Measurements from ENCODE around the gene SLC25A13. TPM values are rescaled to one million over a fixed set of nuclear protein-coding genes. Genes with fewer than 3 reads are reported as not detected.

The SLC25A13 gene
- total RNA-seq, 1 experiment from 2014 or later: 71.7 TPM

DNA sequence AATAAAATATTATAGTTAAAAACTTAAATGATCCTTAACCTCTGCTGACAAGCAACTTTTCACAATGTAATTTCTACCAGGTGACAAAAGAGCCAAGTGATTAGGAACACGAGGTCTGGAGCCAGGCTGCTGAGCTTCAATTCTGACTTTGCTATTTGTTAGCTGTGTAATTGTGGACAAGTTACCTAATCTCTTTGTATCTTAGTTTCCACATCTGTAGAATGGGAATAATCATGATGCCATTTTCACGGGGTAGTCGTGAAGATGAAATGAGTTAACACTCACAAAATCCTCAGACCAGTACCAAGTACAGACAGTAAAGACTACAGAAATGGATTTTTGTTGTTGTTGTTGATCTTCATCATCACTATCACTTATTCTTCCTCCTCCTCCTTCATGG lies 144.5 kb downstream of the SLC25A13 start:
- Histone ChIP-seq H4K5ac (ENCODE audit: insufficient read length, low read depth, low read length) (no peak overlapping the region), H4K8ac (replicated peaks; ENCODE audit: insufficient read length, low read depth, low read length) (no peak overlapping the region), H3K14ac (ENCODE audit: insufficient read depth, low read length) (no peak overlapping the region), H3K23me2 (ENCODE audit: insufficient read length, low read depth, low read length, poor library complexity, severe bottlenecking) (no peaks in the 10 kb centered on the region), H2BK15ac (ENCODE audit: low read depth, low read length) (no peak overlapping the region), H2BK5ac (ENCODE audit: insufficient read length, low read length) (no peak overlapping the region), H4K91ac (ENCODE audit: insufficient read length, low read depth, low read length) (no peak overlapping the region), H3K4me2 (ENCODE audit: insufficient read depth, insufficient read length, low read length) (no peak overlapping the region), H3K56ac (ENCODE audit: insufficient read length, low read depth, low read length) (no peak overlapping the region), H3K79me2 (ENCODE audit: insufficient read depth, low read length) (no peaks in the 10 kb centered on the region), H2AK5ac (ENCODE audit: insufficient read length, low read length) (no peak overlapping the region), H2BK12ac (ENCODE audit: insufficient read length, low read depth, low read length) (no peak overlapping the region), H3K23ac (ENCODE audit: insufficient read length, low read depth, low read length) (no peak overlapping the region), H2BK120ac (ENCODE audit: low read depth, low read length, poor library complexity, severe bottlenecking) (no peak overlapping the region), H3K9me3 (ENCODE audit: control insufficient read depth, low read depth, low read length) (no peaks in the 10 kb centered on the region), H2AFZ (ENCODE audit: low read length) (no peak overlapping the region), H3K4me1 (ENCODE audit: insufficient read depth, low read length) (peaks cover under 1% of the 10 kb centered on the region; the same call in 1 of the 2 replicates), H3K27me3 (ENCODE audit: insufficient read depth, low read length) (no peaks in the 10 kb centered on the region), H3K79me1 (ENCODE audit: insufficient read depth, low read depth, low read length, poor library complexity, severe bottlenecking) (no peaks in the 10 kb centered on the region), H3T11ph (ENCODE audit: low read length) (no peak overlapping the region), H2BK20ac (ENCODE audit: low read depth, low read length, poor library complexity, severe bottlenecking) (no peak overlapping the region), H3K27ac (ENCODE audit: insufficient read length, low read depth, low read length) (no peak overlapping the region), H3K18ac (ENCODE audit: insufficient read length, low read depth, low read length) (no peak overlapping the region), H3K4ac (ENCODE audit: low read depth, low read length) (no peak overlapping the region), H3K9ac (ENCODE audit: extremely low read depth, insufficient read length, low read length) (no peak overlapping the region), H4K20me1 (ENCODE audit: control insufficient read depth, insufficient read depth, insufficient read length) (no peaks in the 10 kb centered on the region)
- H3K36me3 Mint-ChIP-seq (ENCODE audit: insufficient read depth in 1 of 3, low read depth in 3 of 3): peaks cover 0 to 10% (median 3%) of the 10 kb centered on the region in 3 experiments; a peak in 4 of 7 replicates
- H3K27me3 Mint-ChIP-seq (ENCODE audit: low read depth): no peaks in the 10 kb centered on the region
- TF ChIP-seq, protein P1, sequence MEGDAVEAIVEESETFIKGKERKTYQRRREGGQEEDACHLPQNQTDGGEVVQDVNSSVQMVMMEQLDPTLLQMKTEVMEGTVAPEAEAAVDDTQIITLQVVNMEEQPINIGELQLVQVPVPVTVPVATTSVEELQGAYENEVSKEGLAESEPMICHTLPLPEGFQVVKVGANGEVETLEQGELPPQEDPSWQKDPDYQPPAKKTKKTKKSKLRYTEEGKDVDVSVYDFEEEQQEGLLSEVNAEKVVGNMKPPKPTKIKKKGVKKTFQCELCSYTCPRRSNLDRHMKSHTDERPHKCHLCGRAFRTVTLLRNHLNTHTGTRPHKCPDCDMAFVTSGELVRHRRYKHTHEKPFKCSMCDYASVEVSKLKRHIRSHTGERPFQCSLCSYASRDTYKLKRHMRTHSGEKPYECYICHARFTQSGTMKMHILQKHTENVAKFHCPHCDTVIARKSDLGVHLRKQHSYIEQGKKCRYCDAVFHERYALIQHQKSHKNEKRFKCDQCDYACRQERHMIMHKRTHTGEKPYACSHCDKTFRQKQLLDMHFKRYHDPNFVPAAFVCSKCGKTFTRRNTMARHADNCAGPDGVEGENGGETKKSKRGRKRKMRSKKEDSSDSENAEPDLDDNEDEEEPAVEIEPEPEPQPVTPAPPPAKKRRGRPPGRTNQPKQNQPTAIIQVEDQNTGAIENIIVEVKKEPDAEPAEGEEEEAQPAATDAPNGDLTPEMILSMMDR (conservative IDR thresholded peaks at IDR 0.05): no peak
- no peaks in the 10 kb centered on the region for H3K9me3 Mint-ChIP-seq
- no CpG with 5 or more reads among the region's 3 CpGs for whole genome bisulfite sequencing (ENCODE audit: extremely low coverage, insufficient read length, low lambda C conversion rate)
- no peak for DNase-seq
- H3K4me1 Mint-ChIP-seq: peaks cover 41 to 48% of the 10 kb centered on the region in 2 experiments
- no peak overlapping the region for H3K4me3 Mint-ChIP-seq
- no peak overlapping the region for H3K27ac Mint-ChIP-seq

Measured in H9 (cell line).